ENCODE results near the gene TEAD1. TPM values are rescaled to one million over a fixed set of nuclear protein-coding genes. Genes with fewer than 3 reads are reported as not detected.

Gene TEAD1
- polyA plus RNA-seq, 1 experiment = 113 TPM

- Histone ChIP-seq H3K27me3 (ENCODE audit: control insufficient read depth, insufficient read depth, low read length) (no peaks in the 10 kb centered on the region), H3K9me3 (ENCODE audit: control insufficient read depth, insufficient read depth, low read length) (no peaks in the 10 kb centered on the region), H3K27ac (ENCODE audit: low read depth, low read length) (no peak overlapping the region), H3K4me3 (ENCODE audit: low read depth, low read length) (no peak overlapping the region)
- ChIA-PET POLR2A (no interaction called here), CTCF (interaction anchor here (0.9 to 2.1 kb wide), 3 partner anchors 12 to 571 kb away, joined by 3 to 8 read pairs (median 8); no protein-coding TSS in a partner anchor)
- DNase-seq (ENCODE audit: low read depth, low spot score) = no peak
- TF ChIP-seq, protein P1, sequence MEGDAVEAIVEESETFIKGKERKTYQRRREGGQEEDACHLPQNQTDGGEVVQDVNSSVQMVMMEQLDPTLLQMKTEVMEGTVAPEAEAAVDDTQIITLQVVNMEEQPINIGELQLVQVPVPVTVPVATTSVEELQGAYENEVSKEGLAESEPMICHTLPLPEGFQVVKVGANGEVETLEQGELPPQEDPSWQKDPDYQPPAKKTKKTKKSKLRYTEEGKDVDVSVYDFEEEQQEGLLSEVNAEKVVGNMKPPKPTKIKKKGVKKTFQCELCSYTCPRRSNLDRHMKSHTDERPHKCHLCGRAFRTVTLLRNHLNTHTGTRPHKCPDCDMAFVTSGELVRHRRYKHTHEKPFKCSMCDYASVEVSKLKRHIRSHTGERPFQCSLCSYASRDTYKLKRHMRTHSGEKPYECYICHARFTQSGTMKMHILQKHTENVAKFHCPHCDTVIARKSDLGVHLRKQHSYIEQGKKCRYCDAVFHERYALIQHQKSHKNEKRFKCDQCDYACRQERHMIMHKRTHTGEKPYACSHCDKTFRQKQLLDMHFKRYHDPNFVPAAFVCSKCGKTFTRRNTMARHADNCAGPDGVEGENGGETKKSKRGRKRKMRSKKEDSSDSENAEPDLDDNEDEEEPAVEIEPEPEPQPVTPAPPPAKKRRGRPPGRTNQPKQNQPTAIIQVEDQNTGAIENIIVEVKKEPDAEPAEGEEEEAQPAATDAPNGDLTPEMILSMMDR (IDR thresholded peaks at IDR 0.05; ENCODE audit: low read depth, low read length) = no peak
Measured at GRCh38 chr11:12901874-12902481, 227.8 kb downstream of the TEAD1 start.

DNA sequence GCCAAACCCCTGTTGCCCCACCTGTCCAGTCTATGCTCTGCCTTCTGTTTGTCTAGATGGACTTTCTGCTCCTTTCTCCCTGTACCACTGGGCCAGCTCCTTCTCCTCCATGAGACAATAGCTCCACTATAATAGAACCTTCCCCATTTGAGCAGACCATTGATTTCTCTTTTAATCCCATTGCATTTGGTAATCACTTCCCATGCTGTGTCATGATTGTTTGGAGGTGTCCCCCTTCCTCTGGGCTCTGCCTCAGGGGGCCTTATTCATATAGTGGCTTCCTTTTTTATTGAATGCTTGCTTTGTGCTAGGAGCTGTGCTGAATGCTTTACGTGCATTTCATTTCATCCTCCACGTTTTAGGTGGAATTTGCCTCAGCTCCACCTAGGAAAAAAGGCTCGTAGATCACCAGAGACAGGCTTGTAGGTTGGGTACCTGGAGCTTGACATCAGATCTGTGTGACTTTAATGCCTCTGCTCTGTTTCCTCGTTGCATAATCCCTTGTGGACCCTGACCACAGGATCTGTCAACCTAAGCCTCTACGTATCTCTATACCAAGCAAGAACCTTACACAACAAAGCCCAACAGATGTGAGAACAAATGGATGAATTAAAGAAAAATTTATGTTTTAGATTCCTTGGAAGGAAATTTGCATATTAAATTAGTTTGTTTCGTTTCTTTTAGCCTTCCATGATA lies 228.7 kb downstream of the TEAD1 start:
- CTCF ChIA-PET = interaction anchor here (0.9 to 1.7 kb wide), 2 partner anchors 11 to 572 kb away, joined by 3 to 8 read pairs; no protein-coding TSS in a partner anchor

GRCh38 chr11:12905435-12905834 lies 231.2 kb downstream of the TEAD1 start:
- CTCF ChIA-PET = interaction anchor here (1.6 kb wide), 1 partner anchor 9 kb away, joined by 7 read pairs; no protein-coding TSS in a partner anchor
- TF ChIP-seq, protein P1 (IDR thresholded peaks at IDR 0.05; ENCODE audit: low read depth, low read length) = no peak
- H3K27ac ChIP-seq (ENCODE audit: low read depth, low read length) = no peak overlapping the region
- H3K4me3 ChIP-seq (ENCODE audit: low read depth, low read length) = no peak overlapping the region
- POLR2A ChIA-PET = no interaction called here
- no peak for DNase-seq (ENCODE audit: low read depth, low spot score)
- H3K27me3 ChIP-seq (ENCODE audit: control insufficient read depth, insufficient read depth, low read length) = no peaks in the 10 kb centered on the region
- no peaks in the 10 kb centered on the region for H3K9me3 ChIP-seq (ENCODE audit: control insufficient read depth, insufficient read depth, low read length)

More for the DNA sequence above, 228.7 kb downstream of the TEAD1 start:
- no peak overlapping the region for H3K27ac ChIP-seq (ENCODE audit: low read depth, low read length)
- DNase-seq (ENCODE audit: low read depth, low spot score) = no peak
- POLR2A ChIA-PET = no interaction called here
- TF ChIP-seq, protein P1 (IDR thresholded peaks at IDR 0.05; ENCODE audit: low read depth, low read length) = no peak
- no peak overlapping the region for H3K4me3 ChIP-seq (ENCODE audit: low read depth, low read length)
- no peaks in the 10 kb centered on the region for H3K9me3 ChIP-seq (ENCODE audit: control insufficient read depth, insufficient read depth, low read length)
- H3K27me3 ChIP-seq (ENCODE audit: control insufficient read depth, insufficient read depth, low read length) = no peaks in the 10 kb centered on the region

DNA sequence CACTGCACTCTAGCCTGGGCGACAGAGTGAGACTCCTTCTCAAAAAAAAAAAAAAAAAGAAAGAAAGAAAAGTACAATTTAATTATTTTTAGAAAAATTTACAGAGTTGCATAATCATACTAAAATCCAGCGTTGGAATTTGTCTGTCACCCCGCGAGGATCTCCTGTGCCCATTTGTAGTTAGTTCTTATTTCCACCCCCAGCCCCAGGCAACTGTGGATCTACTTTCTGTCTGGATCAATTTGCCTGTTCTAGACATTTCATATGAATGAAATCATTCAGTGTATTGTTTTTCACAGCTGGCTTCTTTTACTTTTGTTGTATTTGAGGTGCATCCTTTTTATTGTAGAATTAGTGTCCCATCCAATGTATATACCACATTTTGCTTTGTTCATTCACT lies 232.3 kb downstream of the TEAD1 start:
- no peak overlapping the region for H3K4me3 ChIP-seq (ENCODE audit: low read depth, low read length)
- CTCF ChIA-PET = no interaction called here
- no peak for DNase-seq (ENCODE audit: low read depth, low spot score)
- H3K9me3 ChIP-seq (ENCODE audit: control insufficient read depth, insufficient read depth, low read length) = no peaks in the 10 kb centered on the region
- POLR2A ChIA-PET = no interaction called here
- TF ChIP-seq, protein P1 (IDR thresholded peaks at IDR 0.05; ENCODE audit: low read depth, low read length) = no peak
- no peaks in the 10 kb centered on the region for H3K27me3 ChIP-seq (ENCODE audit: control insufficient read depth, insufficient read depth, low read length)
- H3K27ac ChIP-seq (ENCODE audit: low read depth, low read length) = no peak overlapping the region

DNA sequence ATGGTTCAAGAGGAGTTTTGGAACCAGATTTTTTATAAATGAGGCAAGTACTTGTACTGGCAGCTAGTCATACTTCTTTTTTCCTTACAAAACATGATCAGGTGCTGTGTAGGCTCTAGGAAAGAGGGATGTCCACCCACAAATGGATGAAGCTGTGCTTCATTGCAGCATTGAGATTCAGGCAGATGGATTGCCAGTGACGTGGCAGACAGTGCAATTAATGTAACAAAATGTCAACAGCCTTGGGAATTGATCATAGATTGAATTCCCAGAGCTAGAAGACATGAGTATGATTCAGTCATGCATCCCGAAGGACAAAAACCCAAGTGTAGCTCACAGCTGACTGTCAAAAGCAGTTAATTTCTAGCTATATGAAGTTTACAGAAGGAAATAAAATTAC lies 235.7 kb downstream of the TEAD1 start:
- DNase-seq (ENCODE audit: low read depth, low spot score) = no peak
- Histone ChIP-seq H3K9me3 (ENCODE audit: control insufficient read depth, insufficient read depth, low read length) (no peaks in the 10 kb centered on the region), H3K27me3 (ENCODE audit: control insufficient read depth, insufficient read depth, low read length) (no peaks in the 10 kb centered on the region), H3K4me3 (ENCODE audit: low read depth, low read length) (no peak overlapping the region), H3K27ac (ENCODE audit: low read depth, low read length) (no peak overlapping the region)
- ChIA-PET CTCF (no interaction called here), POLR2A (interaction anchor here (0.6 kb wide), 1 partner anchor 163 kb away, joined by 3 read pairs; no protein-coding TSS in a partner anchor)
- TF ChIP-seq, protein P1 (IDR thresholded peaks at IDR 0.05; ENCODE audit: low read depth, low read length) = no peak

Measured in AG04450 (cell line).